HG02610 (cell line): ENCODE results near the gene OR5M3.

Experiments
- ATAC-seq: cut with Tn5 transposase; IDR thresholded peaks from one replicate; pipeline ENCODE4 v1.9.1; 2021; ENCODE audit warnings: mild to moderate bottlenecking, moderate library complexity; ENCODE audit not compliant: unreplicated experiment

OR5M3 gene

DNA sequence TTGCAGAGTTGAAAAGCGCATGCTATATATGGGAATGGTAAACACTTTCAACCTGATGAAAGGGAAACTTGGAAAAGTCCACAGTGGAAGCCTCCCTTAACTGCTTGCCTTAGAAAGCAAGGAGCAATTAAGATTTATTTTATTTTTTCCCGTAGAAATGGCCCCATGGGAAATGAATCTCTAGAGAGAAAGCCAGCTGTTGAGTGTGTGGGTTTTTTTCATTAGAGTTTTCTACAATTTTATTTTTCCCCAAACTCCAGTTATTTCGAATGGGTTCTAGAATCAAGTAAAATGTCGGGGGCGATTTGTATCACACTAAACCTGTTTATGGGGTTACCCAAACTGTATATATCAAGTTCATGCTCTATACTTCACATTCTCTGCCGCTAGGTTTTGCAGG is at the start of gene OR5M3:
Gene OR5M3 (minus strand): TSS at position 101 of the 400 bp plus-strand sequence. CDS start 2,855 bp downstream, outside the sequence.
- ATAC-seq = no peak

GRCh38 chr11:56522008-56522407 is 48.9 kb upstream of the OR5M3 start:
- ATAC-seq = no peak

DNA sequence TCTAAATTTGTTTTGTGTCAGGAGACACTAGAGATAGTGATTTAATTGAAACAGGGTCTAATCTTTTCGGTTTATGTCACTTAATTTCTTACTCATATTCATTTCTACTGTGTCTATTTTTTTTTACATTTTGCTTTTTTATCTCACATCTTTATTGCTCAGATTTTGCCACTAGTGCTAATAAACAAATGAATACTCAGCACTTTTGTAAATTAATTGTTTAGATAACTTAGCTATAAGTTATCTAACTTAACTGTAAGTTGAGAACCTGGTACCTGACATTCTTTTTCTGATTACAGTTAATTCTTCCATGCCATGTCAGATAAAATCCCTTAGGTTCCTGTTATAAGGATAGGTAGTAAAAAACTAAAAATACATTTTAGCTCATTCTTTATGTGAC is 40.1 kb upstream of the OR5M3 start:
- ATAC-seq = no peak

GRCh38 chr11:56509439-56509838 is 36.3 kb upstream of the OR5M3 start:
- ATAC-seq = no peak

DNA sequence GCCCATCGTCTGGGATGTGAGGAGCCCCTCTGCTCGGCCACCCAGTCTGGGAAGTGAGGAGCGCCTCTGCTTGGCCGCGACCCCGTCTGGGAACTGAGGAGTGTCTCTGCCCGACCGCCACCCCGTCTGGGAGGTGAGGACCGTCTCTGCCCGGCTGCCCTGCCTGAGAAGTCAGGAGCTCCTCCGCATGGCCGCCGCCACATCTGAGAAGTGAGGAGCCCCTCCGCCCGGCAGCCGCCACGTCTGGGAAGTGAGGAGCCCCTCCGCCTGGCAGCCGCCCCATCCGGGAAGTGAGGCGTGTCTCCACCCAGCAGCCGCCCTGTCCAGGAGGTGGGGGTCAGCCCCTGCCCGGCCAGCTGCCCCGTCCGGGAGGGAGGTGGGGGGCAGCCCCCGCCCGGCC is 23.9 kb upstream of the OR5M3 start:
- ATAC-seq = no peak

- no peak for ATAC-seq
These were observed 22.0 kb upstream of the OR5M3 start for GRCh38 chr11:56495117-56495516.

GRCh38 chr11:56491270-56491669 is 18.1 kb upstream of the OR5M3 start, which contains the start of gene OR5M8:
Gene OR5M8 (minus strand): TSS chr11:56491370. CDS start chr11:56491370, 0 bp downstream.
- ATAC-seq = no peak

DNA sequence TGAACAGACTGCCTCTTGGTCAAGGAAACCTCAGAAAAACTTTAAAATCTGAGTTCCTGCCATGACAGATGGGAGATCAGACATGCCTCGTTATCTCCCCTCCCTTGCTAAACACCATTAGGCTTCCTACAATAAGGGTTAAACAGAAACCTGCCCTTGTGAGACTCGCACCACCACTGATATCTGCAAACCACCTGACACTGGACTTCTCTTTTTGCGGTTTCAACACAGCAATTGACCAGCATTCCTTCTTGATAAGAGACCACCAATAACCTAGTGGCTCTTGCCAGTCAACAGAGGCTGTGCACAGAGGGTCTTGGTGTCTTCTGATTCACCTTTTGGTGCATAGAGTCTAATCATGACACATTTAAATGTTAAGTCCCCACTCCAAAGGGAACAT is 13.6 kb upstream of the OR5M3 start:
- ATAC-seq = no peak

- no peak for ATAC-seq
These were observed 1.6 kb upstream of the OR5M3 start for GRCh38 chr11:56474729-56475235.

GRCh38 chr11:56457076-56457475 is 16.1 kb downstream of the OR5M3 start:
- no peak for ATAC-seq

DNA sequence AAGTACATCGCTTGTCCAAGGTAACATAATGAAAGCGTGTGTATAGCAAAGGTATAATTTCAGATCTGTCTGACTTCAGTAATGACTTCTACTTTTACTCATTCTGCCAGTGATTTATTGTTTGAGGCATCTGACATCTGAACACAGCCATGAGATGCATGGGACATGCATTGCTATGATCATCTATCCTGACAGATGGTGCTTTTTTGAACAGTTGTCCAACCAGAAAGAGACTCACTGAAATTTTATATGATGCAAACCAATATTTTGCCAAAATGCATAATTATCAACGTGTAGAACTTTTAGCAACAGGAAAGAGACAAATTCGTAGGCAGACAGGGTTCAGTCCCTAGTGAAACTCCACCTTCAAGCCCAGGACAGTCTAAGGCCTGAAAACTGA is 19.6 kb downstream of the OR5M3 start:
- ATAC-seq = no peak
